HG03354 (cell line): Measurements from ENCODE around the gene TMEM94.
"Not testable (repeated sequence)": the region's sequence is repeated elsewhere in the genome, so short reads cannot be mapped to it uniquely, and the experiment has no call there.

Source experiments
- ATAC-seq: cut with Tn5 transposase; IDR thresholded peaks from one replicate; pipeline ENCODE4 v1.9.1; 2021; ENCODE audit warnings: mild to moderate bottlenecking; ENCODE audit not compliant: unreplicated experiment, poor library complexity, severe bottlenecking

The TMEM94 gene

DNA sequence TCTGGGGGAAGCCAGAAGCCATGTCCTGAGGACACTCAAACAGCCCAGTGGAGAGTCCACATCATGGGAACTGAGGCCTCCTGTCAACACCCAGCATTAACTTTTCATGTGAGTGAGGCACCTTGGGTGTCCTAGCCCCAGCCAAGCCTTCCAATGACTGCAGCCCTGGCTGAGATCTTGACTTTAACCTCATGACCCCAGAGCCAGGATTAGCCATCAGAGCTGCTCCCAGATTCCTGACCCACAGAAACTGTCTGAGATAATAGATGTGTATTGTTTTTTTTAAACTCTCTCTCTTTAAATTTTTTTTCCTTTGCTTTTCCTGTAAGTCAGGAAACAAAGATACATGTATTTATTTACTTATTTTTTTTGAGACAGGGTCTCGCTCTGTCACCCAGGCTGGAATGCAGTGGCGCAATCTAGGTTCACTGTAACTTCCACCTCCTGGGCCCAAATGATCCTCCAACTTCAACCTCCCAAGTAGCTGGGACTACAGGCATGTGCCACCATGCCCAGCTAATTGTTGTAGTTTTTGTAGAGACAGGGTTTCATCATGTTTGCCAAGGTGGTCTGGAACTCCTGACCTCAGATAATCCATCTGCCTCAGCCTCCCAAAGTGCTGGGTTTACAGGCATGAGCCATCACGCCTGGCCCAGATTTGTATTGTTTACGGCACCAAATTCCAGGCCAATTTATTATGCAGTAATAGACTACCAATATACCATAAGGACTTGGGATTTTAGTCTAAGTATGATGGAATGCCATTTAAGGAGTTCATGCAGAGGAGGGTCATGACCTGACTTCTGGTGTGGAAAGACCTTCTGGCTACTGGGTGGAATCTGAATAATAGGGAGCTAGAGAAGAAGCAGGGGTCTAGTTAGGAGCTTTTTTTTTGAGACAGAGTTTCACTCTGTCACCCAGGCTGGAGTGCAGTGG lies 14.0 kb upstream of the TMEM94 start:
- ATAC-seq, result no peak

DNA sequence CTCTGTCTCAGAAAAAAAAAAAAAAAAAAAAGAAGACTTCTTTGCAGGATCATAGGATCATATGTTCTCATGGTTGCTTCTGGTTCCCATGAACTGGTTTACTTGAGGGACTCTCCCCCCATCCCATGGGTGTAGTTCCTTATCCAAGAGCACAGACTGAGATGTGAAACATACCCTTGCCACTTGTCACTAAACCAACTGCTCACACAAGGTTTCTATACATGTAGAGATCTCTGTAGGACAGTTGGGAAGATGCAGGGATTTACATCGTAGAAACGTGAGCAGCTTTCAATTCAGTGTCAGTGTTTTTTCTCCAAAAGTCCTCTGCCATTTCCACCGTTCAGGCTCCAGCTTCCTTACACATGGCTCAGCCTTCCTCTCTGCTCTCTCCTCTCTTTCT lies 11.1 kb upstream of the TMEM94 start:
- ATAC-seq, result no peak

DNA sequence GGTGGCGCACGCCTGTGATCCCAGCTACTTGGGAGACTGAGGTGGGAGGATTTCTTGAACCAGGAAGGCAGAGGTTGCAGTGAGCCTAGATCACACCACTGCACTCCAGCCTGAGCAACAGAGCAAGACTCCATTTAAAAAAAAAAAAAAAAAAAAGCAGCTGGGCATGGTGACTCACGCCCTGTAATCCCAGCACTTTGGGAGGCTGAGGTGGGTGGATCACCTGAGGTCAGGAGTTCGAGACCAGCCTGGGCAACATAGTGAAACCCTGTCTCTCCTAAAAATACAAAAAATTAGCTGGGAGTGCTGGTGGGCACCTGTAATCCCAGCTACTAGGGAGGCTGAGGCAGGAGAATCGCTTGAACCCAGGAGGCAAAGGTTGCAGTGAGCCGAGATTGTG lies 10.5 kb upstream of the TMEM94 start:
- not testable (repeated sequence) for ATAC-seq

DNA sequence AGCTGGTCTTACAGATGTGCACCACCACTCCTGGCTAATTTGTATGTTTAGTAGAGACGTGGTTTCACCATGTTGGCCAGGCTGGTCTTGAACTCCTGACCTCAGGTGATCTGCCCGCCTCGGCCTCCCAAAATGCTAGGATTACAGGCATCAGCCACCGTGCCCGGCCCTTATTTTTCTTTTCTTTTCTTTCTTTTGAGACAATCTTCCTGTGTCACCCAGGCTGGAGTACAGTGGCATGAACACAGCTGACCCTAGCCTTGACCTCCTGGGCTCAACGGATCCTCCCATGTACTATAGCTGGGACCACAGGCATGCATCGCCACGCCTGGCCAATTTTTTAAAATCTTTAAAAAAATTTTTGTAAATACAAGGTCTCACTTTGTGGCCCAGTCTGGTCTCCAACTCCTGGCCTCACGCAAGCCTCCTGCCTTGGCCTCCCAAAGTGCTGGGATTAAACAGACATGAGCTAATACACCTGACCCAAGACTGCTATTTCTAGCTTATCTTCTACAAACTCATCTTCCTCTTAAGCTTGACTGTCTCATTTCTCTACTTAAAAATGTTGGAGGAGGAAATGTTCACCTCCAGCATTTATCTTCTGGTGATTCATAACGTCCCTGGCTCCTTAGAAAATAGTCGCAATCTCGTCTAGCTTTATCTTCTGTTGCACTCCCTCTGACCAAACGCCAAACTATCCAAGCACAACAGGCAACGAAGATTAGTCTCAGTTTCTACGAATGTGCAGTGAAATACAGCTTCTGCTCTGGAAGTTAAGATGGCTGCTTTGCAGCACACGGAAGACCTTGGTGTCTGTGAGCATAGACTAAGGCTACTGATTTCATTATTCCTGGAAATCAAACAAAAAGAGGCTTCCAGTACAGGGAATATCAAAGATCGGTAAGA lies 8.2 kb upstream of the TMEM94 start:
- ATAC-seq, result no peak

DNA sequence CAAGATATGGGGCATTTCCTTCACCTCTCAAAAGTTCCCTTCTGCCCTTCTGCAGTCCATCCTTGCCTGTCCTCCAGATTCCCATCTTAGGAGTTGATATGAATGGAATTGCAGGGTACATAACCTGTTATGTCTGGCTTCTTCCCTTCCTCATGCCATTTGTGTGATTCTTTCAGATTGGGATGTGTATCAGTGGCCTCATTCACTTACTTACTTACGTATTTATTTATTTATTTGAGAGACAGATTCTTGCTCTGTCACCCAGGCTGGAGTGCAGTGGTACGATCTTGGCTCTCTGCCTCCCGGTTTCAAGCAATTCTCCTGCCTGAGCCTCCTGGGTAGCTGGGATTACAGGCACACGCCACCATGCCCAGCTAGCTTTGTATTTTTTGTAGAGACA lies 6.2 kb upstream of the TMEM94 start:
- no peak for ATAC-seq

DNA sequence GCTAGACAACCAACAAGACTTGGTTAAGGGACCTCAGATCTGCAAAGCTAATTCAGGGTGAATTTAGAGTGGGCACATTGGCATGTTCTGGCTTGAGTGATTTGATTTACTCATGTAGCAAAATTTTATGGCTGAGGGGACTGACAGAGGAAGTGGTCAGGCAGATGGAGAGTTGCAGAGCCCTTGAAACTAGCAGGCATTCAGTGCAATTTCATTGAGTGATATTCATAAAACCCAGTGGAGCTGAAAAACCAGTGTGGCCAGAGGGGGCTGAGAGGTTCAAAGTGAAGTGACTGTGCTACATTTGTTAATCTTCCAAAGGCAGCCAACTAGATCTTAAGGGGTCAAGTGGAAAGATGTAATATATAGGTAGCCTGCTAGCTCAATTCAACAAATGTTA lies 2.2 kb upstream of the TMEM94 start:
- ATAC-seq, result no peak

DNA sequence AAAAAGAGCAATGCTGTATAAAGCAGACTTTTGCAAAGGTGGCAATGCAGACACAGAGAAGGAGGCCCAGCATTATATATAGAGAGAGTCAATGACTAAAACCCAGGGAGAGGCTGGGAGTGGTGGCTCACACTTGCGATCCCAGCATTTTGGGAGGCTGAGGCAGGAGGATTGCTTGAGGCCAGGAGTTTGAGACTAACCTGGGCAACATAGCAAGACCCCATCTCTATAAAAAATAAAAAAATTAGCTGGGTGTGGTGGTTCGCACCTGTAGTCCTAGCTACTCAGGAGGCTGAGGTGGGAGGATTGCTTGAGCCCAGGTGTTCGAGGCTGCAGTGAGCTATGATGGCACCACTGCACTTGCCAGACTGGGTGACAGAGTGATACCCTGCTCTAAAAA lies 1.8 kb upstream of the TMEM94 start:
- ATAC-seq, result not testable (repeated sequence)

DNA sequence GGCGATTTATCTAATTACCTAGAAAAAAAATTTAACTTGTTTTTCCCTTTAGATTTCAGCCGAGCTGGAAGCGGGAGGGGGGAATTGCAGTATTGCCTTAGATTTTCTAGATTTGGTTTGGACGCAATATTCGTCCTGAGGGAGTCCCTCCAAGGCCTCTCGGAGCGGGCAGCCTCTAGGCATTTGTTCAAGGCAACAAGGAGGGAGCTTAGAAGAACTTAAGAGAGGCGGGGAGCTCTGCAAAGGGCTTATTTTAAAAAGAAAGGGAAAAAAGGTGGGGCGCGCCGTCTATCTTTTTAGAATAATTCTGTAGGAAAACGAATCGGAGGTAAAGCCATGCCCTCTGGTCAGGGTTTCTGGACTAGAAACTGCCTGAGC lies 407 bp upstream of the TMEM94 start:
- peak; percentile 7 for ATAC-seq

DNA sequence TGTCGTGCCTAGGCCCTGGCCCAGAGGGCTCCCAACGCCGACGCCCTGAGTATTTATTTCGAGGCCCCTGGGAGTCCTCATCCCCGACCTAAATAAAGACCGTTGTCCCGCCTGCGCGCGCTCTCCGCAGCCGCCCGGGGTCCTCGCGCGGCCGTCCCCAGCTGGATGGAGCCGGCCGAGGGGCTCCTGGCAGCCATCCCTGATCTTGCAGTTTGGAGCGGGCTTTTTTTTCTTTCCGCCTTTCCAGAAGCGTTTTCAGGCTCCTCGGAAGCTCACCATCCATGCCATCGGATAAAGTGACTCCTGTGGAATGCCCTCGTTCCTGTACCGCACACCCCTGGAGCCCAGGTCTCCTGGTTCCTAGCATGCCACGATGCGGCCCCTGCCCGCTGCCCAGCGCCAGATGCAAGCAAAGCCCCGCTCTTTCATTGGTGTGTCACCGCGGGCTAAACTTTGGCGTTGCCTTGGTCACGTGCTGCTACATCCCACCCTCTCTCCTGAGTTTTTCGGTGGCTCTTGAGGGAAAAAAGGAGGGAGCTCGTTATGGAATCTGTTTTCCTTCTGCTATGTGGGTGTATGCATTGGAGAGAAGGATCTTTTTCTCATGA lies 716 bp downstream of the TMEM94 start:
- no peak for ATAC-seq

DNA sequence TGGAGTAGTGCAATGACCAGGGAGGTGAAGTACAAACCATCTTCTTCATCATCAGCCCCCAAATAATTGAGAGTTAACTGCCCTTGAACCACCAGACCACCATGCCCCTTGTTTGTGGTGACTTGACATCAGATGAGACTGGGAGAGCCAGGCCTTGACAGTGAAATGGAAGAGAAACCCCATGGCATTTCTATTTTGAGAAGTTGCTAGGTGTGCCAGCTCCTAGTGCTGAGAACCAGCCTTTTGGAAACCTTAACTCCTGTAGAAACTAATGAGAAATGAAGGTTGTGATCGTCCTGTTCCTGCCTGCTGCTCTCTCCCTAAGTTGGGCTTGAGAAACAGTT lies 2.8 kb downstream of the TMEM94 start:
- ATAC-seq, result no peak

DNA sequence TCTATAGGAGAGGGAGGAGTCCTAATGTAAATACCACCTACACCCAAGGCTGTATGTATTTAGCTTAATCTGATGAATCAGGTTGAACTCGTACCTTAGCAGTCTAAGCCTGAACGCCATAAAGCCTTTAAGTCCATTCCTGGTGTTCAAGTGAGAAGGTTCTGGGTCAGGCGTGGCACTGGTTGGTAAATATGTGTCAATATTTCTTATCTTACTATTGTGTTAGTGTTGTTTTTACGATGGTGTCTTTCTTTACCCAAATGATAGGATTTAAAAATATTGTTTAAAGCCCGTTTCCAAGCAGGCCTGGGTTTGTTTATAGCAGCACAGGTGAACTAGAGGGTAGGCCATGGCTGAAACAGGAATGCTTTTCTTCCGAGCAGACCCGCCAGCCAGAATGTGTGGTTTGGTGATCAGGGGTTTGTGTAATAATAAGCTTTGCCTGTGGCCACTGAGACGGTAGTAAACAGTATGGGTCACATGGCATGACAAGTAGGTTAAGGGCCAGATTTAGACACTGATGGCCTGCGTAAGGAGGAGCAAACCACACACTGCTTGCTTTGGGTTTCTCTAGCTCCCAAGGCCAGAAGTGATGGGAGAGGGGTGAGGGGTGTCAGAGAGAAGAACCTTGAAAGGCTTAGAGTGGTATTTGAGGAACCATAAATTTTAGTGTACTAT lies 3.3 kb downstream of the TMEM94 start:
- ATAC-seq, result no peak

DNA sequence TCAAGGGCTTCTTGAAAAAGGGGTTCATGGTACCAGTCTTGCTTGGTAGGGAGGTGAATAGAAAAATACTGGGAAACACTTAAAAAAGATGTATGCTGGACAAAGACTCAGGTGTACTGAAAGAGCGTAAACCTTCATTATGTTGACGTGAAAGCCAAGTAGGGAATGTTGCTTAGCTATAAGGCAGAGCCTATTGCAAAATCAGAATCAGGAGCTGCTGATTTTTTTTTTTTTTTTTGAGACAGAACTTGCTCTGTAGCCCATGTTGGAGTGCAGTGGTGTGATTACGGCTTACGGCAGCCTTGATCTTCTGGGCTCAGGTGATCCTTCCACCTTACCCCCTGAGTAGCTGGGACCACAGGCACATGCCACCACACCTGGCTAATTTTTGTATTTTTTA lies 3.9 kb downstream of the TMEM94 start:
- ATAC-seq, result no peak

DNA sequence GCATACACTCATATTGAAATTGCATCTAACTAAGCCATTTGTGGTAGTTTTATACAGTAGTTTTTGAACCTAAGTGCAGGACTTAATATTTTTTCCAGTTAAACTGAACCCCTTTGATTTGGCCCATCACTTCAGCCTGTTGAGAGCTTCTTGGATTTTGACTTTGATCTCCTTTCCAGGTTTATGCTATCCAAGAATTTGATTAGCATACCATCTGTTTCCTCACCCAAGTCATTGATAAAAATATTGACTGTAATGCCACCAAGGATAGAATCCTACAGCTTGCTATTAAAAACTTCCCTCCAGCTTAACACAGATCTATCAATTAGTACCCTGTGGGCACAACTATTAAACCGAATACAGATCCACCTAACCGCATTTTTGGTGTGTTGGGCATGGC lies 7.2 kb downstream of the TMEM94 start:
- no peak for ATAC-seq

DNA sequence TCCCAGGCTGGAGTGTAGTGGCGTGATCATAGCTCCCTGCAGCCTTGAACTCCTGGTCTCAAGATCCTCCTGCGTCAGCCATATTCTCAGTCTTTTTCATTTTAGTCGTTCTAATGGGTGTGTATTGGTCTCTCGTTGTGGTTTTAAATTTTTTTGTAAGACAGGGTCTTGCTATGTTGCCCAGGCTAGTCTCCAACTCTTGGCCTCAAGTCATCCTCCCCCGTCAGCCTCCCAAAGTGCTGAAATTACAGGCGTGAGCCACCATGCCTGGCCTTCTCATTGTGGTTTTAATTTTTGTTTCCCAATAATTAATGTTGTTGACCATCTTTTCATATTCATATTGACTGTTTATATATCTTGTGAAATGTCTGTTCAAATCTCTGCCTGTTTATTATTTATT lies 8.6 kb downstream of the TMEM94 start:
- no peak for ATAC-seq

DNA sequence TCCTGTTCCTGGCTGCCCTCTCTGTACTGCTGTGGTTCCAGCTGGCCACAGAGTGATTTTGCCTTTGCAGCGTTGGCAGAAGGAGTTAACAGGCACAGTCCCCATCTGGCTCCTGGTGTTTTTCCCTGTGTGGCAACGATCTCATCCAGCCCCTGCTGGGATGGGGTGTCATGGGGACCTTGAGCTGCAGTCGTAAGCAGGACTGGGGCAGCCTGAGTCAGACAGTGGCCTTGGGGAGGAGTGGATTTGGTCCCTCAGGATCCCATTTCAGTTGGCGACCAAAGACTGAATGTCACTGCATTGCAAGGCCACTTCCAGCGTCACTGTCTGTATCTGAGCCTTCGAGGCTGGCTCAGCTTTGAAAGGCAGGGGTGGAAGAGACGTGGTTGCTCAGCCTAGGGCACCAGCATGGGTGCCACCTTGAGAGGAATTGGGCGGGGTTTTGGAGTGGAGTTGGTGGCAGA lies 11.9 kb downstream of the TMEM94 start:
- ATAC-seq, result no peak

DNA sequence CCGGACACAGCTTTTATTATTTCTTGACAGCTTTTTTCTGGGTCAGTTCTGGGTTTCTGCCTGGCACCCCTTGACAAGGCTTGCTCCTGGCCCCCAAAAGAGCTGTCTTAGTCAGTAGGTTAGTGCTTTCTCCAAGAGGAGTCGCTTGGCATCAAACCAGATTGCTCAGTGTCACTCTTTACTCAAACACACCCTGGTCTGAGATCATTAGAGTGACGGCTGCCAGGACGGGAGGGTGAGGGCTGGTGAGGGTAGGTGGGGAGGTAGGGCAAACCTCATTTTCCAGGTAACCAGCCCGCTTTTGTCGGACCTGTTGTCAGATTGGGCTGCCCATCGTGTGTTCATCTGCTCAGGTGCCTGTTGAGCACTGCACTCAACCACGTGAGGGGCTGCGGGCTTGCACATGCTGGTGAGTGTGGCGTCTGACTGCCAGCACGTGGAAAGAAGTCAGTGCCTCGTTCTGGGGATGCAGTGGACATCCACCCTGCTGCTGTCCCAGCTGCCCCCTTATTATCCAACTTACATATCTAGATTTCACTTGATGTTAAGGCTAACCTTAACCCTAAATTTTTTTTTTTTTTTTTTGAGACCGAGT lies 12.4 kb downstream of the TMEM94 start:
- no peak for ATAC-seq

DNA sequence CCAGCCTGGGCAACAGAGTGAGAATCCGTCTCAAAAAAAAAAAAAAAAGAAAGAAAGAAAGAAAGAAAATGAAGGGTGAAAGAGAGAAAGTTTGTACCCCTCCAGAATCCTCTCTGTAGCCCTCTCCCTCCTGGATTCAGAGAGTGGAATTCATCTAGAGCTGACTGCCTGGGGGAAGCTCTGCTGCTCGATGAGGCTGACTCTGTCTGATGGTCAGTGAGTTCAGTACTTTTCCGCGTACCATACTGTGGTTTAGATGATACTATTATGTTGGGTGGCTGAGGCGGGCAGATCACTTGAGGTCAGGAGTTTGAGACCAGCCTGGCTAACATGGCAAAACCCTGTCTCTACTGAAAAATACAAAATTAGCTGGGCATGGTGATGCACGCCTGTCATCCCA lies 14.8 kb downstream of the TMEM94 start:
- ATAC-seq, result no peak

DNA sequence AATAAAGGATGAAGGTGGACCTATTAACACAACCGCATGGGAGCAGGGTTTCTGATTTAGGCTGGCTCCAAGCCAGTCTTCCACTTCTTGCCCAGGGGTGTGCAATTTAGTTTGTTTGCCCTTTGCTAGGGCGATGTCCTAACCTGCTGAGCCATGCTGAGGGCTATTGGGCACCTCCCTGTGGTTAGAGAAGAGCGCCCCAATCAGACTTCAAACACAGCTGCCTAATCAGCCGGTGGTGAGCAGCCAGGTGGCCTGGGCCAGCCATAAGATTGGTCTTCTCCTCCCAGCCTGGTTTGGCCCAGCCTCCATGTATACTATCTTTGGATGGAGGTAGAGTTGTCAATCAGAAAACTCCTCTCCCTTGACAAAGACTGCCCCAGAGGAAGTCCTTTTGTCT lies 15.7 kb downstream of the TMEM94 start:
- no peak for ATAC-seq

DNA sequence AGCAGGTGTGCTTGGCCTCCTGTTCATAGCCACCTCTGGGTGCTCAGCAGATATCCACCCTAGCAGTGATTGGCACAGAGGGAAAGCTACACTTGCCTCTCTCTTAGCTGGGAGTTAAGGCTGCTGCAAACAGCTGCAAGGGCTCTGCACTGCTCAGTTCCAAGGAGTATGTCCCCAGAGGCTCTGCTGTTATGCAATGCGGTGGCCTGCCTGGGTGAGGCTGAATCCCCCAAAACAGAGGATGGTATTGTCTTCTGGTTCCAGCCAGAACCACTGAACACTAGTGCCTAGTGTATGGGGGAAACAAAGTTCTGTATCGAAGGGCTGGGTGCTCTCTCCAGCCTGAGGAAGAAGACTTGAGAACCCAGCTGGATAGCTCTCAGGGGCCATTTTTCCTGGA lies 16.8 kb downstream of the TMEM94 start:
- ATAC-seq, result no peak

DNA sequence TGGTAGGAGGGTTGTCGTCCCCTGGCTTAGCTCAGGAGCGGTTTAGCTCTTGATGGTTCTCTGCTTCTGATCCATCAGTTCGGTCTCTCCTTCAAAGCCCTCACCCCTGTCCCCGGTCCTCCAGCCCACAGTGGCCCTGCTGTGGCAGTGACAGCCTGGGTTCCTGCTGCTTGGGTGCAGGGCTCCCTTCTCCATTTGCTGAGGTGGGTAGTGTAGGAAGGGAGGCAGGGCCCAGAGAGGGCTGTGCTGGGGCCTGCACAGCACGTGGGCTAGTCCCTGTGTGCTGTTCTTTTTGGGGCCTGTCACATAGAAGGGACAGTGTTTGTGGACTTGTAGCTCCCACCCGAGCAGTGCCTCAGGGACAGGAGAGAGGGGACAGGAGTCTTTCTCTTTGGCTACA lies 18.3 kb downstream of the TMEM94 start:
- no peak for ATAC-seq
